Measurements from ENCODE around the gene CCDC33.

The CCDC33 gene

GRCh38 chr15:74261685-74262084 is 25.6 kb downstream of the CCDC33 start:
- no peak for TF ChIP-seq CTCF (IDR thresholded peaks at IDR 0.05; ENCODE audit: control insufficient read depth, extremely low read depth, insufficient read depth)
- no peak for DNase-seq (ENCODE audit: low read depth)
- no peak overlapping the region for H3K4me3 ChIP-seq (ENCODE audit: low read depth, low read length)

GRCh38 chr15:74262151-74262550 is 26.0 kb downstream of the CCDC33 start:
- TF ChIP-seq CTCF (IDR thresholded peaks at IDR 0.05; ENCODE audit: control insufficient read depth, extremely low read depth, insufficient read depth): no peak
- H3K4me3 ChIP-seq (ENCODE audit: low read depth, low read length): no peak overlapping the region
- DNase-seq (ENCODE audit: low read depth): no peak

GRCh38 chr15:74262625-74263024 is 26.5 kb downstream of the CCDC33 start:
- H3K4me3 ChIP-seq (ENCODE audit: low read depth, low read length): no peak overlapping the region
- DNase-seq (ENCODE audit: low read depth): no peak
- no peak for TF ChIP-seq CTCF (IDR thresholded peaks at IDR 0.05; ENCODE audit: control insufficient read depth, extremely low read depth, insufficient read depth)

- TF ChIP-seq CTCF (IDR thresholded peaks at IDR 0.05; ENCODE audit: control insufficient read depth, extremely low read depth, insufficient read depth): no peak
- DNase-seq (ENCODE audit: low read depth): no peak
- H3K4me3 ChIP-seq (ENCODE audit: low read depth, low read length): no peak overlapping the region
Measured at GRCh38 chr15:74263466-74263865, 27.3 kb downstream of the CCDC33 start.

- TF ChIP-seq CTCF (IDR thresholded peaks at IDR 0.05; ENCODE audit: control insufficient read depth, extremely low read depth, insufficient read depth): no peak
- no peak overlapping the region for H3K4me3 ChIP-seq (ENCODE audit: low read depth, low read length)
- no peak for DNase-seq (ENCODE audit: low read depth)
Measured at GRCh38 chr15:74264081-74264501, 28.0 kb downstream of the CCDC33 start.

- DNase-seq (ENCODE audit: low read depth): peak; percentile 7
- TF ChIP-seq CTCF (IDR thresholded peaks at IDR 0.05; ENCODE audit: control insufficient read depth, extremely low read depth, insufficient read depth): no peak
Measured at GRCh38 chr15:74265046-74265639, 29.0 kb downstream of the CCDC33 start.

GRCh38 chr15:74268020-74268419 is 31.9 kb downstream of the CCDC33 start:
- DNase-seq (ENCODE audit: low read depth): no peak

More at GRCh38 chr15:74265046-74265639, 29.0 kb downstream of the CCDC33 start:
- no peak overlapping the region for H3K4me3 ChIP-seq (ENCODE audit: low read depth, low read length)

More at GRCh38 chr15:74268020-74268419, 31.9 kb downstream of the CCDC33 start:
- no peak for TF ChIP-seq CTCF (IDR thresholded peaks at IDR 0.05; ENCODE audit: control insufficient read depth, extremely low read depth, insufficient read depth)
- no peak overlapping the region for H3K4me3 ChIP-seq (ENCODE audit: low read depth, low read length)

Data from LNCaP clone FGC (cell line).